ENCODE results near the gene MORN5. TPM values are rescaled to one million over a fixed set of nuclear protein-coding genes. Genes with fewer than 3 reads are reported as not detected.

The MORN5 gene
- total RNA-seq, 1 experiment from 2014 or later, result not detected

DNA sequence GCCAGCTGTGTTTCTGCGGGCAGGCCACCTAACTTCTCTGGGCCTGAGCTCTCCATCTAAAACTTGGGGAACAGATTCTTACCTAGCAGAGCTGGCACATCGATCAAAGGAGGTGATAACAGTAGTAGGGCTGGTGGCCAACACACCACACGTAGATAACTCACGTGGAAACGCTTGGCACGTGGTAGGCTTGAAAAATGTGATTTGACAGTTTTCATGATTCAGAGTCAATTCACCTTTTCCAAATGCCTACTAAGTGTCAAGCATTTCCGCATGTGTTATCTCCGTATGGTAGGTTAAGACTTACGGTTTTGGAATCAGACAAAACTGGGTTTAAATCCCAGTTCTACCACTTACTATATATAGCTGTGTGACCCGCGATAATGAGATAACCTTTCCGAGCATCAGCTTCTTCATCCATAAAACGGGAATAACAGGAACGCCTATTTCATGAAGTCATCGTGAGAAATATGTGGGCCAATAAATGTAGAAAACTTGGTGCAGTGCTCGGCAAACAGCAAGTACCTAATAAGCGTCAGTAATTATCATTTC, 25.6 kb upstream of the MORN5 start:
- no TSS peak for BruUV-seq (replicated peaks)
- POLR2A ChIA-PET, result no interaction called here
- Histone ChIP-seq H3K9me3 (ENCODE audit: control insufficient read depth, insufficient read depth, low read depth, low read length) (no peaks in the 10 kb centered on the region), H3K4me1 (ENCODE audit: control insufficient read depth, insufficient read depth, low read length) (peaks cover under 1% of the 10 kb centered on the region; the same call in 1 of the 2 replicates), H3K27ac (ENCODE audit: low read length) (no peak overlapping the region), H3K4me3 (ENCODE audit: low read depth in 2 of 2, low read length in 2 of 2) (no peak overlapping the region), H3K27me3 (ENCODE audit: control insufficient read depth, insufficient read depth, low read length) (no peaks in the 10 kb centered on the region), H3K36me3 (ENCODE audit: control insufficient read depth, insufficient read depth, low read length) (no peaks in the 10 kb centered on the region)
- in situ Hi-C loops (cut with HindIII; ENCODE audit: low pct_unique_long_range_greater_than_20kb, low sequenced_read_pairs), result no loop called here
- CTCF ChIA-PET, result no interaction called here
- ATAC-seq, result no peak
- intact Hi-C loops (cut with micrococcal nuclease; ENCODE audit: unreplicated experiment), result no loop called here
- TF ChIP-seq TCF7L2 (IDR thresholded peaks at IDR 0.05; ENCODE audit: low read depth, low read length) (no peak), POLR2AphosphoS5 (IDR thresholded peaks at IDR 0.05; ENCODE audit: low read depth, low read length) (no peak), SIN3A (IDR thresholded peaks at IDR 0.05; ENCODE audit: borderline replicate concordance, insufficient read depth, low read depth, low read length) (no peak)
- TF ChIP-seq, protein P1, sequence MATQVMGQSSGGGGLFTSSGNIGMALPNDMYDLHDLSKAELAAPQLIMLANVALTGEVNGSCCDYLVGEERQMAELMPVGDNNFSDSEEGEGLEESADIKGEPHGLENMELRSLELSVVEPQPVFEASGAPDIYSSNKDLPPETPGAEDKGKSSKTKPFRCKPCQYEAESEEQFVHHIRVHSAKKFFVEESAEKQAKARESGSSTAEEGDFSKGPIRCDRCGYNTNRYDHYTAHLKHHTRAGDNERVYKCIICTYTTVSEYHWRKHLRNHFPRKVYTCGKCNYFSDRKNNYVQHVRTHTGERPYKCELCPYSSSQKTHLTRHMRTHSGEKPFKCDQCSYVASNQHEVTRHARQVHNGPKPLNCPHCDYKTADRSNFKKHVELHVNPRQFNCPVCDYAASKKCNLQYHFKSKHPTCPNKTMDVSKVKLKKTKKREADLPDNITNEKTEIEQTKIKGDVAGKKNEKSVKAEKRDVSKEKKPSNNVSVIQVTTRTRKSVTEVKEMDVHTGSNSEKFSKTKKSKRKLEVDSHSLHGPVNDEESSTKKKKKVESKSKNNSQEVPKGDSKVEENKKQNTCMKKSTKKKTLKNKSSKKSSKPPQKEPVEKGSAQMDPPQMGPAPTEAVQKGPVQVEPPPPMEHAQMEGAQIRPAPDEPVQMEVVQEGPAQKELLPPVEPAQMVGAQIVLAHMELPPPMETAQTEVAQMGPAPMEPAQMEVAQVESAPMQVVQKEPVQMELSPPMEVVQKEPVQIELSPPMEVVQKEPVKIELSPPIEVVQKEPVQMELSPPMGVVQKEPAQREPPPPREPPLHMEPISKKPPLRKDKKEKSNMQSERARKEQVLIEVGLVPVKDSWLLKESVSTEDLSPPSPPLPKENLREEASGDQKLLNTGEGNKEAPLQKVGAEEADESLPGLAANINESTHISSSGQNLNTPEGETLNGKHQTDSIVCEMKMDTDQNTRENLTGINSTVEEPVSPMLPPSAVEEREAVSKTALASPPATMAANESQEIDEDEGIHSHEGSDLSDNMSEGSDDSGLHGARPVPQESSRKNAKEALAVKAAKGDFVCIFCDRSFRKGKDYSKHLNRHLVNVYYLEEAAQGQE (IDR thresholded peaks at IDR 0.05; ENCODE audit: insufficient read depth in 1 of 2, low read depth in 2 of 2, low read length in 1 of 2), result no peak
- TF ChIP-seq, protein P2, sequence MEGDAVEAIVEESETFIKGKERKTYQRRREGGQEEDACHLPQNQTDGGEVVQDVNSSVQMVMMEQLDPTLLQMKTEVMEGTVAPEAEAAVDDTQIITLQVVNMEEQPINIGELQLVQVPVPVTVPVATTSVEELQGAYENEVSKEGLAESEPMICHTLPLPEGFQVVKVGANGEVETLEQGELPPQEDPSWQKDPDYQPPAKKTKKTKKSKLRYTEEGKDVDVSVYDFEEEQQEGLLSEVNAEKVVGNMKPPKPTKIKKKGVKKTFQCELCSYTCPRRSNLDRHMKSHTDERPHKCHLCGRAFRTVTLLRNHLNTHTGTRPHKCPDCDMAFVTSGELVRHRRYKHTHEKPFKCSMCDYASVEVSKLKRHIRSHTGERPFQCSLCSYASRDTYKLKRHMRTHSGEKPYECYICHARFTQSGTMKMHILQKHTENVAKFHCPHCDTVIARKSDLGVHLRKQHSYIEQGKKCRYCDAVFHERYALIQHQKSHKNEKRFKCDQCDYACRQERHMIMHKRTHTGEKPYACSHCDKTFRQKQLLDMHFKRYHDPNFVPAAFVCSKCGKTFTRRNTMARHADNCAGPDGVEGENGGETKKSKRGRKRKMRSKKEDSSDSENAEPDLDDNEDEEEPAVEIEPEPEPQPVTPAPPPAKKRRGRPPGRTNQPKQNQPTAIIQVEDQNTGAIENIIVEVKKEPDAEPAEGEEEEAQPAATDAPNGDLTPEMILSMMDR (IDR thresholded peaks at IDR 0.05), result no peak
- no peak for DNase-seq (ENCODE audit: low read depth, low spot score)

DNA sequence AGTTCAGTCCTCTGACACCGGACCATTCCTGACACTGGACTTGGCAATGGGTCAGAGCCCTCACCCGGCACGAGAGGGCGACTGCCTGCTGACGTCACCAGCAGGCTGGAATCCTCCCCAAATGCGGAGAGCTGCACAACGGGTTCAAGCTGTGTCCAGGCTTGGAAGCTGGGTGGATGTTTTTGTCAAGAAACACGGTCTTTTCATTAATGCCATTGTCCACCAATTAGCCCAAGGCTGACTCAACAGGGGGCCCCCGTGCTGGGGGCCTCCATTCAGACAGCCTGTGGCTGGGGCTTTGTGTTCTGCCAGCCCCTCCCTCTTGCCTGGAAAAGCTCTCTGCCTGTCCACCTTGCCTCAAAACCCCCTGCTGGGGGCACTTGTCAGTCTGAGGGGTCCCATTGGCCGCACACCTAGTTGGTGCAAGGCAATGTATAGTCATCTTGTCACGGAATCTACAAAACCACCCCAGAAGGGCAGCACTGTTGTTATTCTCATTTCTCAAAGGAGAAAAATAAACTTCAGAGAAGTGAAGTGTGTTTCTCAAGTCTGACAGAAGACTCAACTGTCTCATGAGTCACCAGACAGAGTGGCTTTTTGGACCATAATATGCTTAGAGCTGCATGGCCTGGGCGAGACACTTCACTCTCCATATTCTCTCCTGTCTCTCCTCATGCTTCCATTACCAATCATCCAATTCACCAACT, 24.7 kb upstream of the MORN5 start:
- Histone ChIP-seq H3K27ac (ENCODE audit: low read length) (no peak overlapping the region), H3K36me3 (ENCODE audit: control insufficient read depth, insufficient read depth, low read length) (no peaks in the 10 kb centered on the region), H3K4me3 (ENCODE audit: low read depth in 2 of 2, low read length in 2 of 2) (no peak overlapping the region), H3K9me3 (ENCODE audit: control insufficient read depth, insufficient read depth, low read depth, low read length) (no peaks in the 10 kb centered on the region), H3K27me3 (ENCODE audit: control insufficient read depth, insufficient read depth, low read length) (no peaks in the 10 kb centered on the region), H3K4me1 (ENCODE audit: control insufficient read depth, insufficient read depth, low read length) (peaks cover 3% of the 10 kb centered on the region; the same call in 1 of the 2 replicates)
- DNase-seq (ENCODE audit: low read depth, low spot score) (no peak), ATAC-seq (no peak)
- intact Hi-C loops (cut with micrococcal nuclease; ENCODE audit: unreplicated experiment), result no loop called here
- BruUV-seq (replicated peaks), result no TSS peak
- no peak for TF ChIP-seq POLR2AphosphoS5 (IDR thresholded peaks at IDR 0.05; ENCODE audit: low read depth, low read length)
- TF ChIP-seq SIN3A (IDR thresholded peaks at IDR 0.05; ENCODE audit: borderline replicate concordance, insufficient read depth, low read depth, low read length), result no peak
- TF ChIP-seq, protein P1 (IDR thresholded peaks at IDR 0.05; ENCODE audit: insufficient read depth in 1 of 2, low read depth in 2 of 2, low read length in 1 of 2), result no peak
- TF ChIP-seq, protein P2 (IDR thresholded peaks at IDR 0.05), result no peak
- TF ChIP-seq TCF7L2 (IDR thresholded peaks at IDR 0.05; ENCODE audit: low read depth, low read length), result no peak
- ChIA-PET POLR2A (no interaction called here), CTCF (interaction anchor here (0.6 kb wide), 1 partner anchor 184 kb away, joined by 8 read pairs; no protein-coding TSS in a partner anchor)
- in situ Hi-C loops (cut with HindIII; ENCODE audit: low pct_unique_long_range_greater_than_20kb, low sequenced_read_pairs), result no loop called here

Data from Panc1 (cell line).